GM18867 (cell line): Measurements from ENCODE around the gene PRRG1.
"Not testable (repeated sequence)": the region's sequence is repeated elsewhere in the genome, so short reads cannot be mapped to it uniquely, and the experiment has no call there.

ENCODE experiments used
- ATAC-seq: cut with Tn5 transposase; IDR thresholded peaks from one replicate; pipeline ENCODE4 v1.9.1; 2021; ENCODE audit warnings: mild to moderate bottlenecking, moderate library complexity; ENCODE audit not compliant: unreplicated experiment

PRRG1 gene

DNA sequence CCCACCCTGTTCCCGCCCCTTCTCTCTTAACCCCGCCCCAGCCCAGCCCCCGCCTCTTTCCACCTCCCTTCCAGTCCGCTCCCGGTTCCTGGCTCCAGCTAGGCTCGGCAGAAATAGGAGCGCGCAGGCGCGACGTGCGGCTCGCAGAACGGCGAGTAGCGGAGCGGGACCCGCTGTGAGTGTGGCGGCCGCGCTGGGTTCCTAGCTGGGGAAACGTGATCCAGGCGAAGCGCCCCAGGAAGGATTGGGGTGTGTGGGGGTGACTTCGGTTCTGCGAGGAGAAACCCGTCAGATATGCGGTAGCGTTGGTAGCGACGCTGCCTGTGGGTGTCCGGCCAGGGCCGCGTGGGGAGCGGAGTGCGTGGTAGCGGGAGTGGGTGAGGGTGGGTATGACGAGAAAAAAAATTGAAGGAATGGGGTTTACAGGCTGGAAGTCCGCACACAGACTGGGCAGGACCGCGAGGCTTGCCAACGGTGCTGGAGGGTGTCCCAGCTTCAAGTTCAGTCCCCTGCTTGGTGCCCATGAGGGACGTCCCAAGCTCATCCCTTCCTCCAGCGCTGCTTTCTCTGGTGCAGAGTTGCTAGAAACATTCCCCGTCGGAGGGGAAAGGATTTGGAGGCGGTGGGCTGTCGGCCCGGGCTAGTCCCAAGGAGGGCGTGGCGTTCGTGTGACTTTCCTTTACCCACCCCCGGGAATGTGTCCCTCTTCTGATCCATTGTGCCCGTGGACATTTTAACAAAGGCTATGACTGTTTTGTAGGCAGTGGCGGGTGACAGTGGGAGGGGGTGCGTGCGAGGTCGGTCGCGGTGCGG lies at the start of gene PRRG1:
Gene PRRG1 (plus strand): TSS at position 144 of the 813 bp plus-strand sequence. CDS start 56,886 bp downstream, outside the sequence.
- no peak for ATAC-seq

DNA sequence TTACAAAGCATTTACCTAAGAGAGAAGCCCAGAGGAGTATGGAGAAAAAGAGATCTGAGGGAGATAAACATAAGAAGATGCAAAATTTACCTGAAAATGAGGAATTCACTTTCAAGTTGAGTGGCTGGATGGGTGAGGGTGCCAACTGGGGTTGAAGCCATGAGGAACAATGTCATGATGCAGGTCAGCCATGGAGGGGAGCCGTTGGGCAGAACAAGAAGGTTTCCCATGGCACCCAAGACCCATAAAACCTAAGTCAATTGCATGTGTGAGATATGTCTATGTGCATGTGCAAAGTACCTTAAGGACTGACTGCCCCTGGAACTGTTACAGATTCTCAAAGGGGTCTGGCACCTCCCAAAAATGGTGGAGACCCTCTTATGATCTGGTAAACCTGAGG lies 46.6 kb upstream of the PRRG1 start:
- ATAC-seq = no peak

DNA sequence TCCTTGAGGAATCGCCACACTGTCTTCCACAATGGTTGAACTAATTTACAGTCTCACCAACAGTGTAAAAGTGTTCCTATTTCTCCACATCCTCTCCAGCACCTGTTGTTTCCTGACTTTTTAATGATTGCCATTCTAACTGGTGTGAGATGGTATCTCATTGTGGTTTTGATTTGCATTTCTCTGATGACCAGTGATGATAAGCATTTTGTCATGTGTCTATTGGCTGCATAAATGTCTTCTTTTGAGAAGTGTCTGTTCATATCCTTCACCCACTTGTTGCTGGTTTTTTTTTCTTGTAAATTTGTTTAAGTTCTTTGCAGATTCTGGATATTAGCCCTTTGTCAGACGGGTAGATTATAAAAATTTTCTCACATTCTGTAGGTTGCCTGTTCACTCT lies 43.9 kb upstream of the PRRG1 start:
- ATAC-seq = not testable (repeated sequence)

DNA sequence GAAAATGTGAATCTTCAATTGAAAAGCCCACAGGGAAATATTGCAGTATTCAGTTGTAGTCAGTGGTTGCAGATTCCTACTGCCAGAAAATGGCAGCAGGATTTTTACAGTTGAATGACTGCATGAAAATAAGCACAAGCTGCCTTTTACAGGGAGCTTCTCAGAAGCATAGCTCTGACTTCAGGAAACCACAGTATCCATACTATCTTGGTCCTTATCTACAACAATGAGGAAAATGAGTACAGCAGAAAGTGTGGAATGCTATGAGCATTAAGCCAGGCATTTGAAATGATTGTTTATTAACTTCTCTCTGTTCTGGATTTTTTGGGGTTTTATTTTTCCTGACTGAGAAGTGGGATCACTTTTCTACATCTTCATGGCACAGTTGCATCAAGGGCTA lies 34.6 kb upstream of the PRRG1 start:
- ATAC-seq = no peak

DNA sequence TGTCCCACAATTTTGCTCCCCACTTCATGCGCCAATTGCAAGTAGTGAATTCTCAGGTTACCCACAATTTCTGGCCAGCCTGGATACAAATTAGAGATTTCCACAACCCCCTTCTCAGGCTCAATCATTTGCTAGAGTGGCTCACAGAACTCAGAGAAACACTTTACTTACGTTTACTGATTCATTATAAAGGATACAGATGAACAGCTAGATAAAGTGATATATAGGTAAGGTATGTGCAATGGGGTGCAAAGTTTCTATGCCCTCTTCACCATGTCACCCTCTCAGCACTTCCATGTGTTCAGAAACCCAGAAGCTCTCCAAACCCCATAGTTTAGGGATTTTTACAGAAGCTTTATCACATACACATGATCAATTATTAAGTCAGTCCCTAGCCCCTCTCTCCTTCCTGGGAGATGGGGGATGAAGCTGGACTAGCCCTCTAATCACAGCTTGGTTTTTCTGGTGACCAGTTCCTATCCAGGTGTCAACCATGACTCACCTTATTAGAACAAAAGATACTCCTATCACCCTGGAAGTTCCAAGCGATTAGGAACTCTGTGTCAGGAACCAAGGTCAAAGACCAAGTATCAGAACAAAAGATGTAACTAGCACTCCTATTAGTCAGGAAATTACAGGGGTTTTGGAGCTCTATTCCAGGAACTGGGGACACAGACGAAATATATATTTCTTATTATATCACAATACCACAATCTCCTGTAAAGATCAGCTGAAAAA lies 33.5 kb upstream of the PRRG1 start:
- no peak for ATAC-seq

DNA sequence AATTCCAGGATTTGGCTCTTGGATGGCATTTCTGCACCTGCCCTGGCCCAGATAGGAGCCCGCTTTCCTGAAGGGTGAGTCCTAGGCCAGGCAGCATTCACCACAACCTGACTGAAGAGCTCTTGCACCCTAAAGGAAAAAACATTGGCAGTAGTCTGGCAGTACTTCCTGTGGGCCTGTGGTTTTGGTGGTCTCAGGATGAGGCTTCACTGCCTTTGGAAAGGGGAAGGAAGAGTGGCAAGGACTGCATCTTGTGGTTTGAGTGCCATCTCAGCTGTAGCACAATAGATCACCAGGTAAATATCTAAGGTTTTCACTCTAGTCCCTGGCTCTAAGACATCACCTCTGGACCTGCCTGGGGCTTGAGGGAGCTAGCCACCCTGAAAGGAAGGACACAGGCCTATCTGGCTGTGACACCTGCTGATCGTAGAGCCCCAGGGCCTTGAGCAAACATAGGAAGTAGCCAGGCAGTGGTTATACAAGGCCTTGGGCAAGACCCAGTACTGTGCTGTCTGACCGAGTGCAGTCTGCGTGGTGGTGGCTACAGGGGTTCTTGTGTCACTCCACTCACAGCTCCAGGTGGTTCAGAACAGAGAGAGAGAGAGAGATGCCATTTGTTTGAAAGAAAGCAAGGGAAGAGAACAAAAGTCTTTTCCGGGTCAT lies 28.5 kb upstream of the PRRG1 start:
- no peak for ATAC-seq

DNA sequence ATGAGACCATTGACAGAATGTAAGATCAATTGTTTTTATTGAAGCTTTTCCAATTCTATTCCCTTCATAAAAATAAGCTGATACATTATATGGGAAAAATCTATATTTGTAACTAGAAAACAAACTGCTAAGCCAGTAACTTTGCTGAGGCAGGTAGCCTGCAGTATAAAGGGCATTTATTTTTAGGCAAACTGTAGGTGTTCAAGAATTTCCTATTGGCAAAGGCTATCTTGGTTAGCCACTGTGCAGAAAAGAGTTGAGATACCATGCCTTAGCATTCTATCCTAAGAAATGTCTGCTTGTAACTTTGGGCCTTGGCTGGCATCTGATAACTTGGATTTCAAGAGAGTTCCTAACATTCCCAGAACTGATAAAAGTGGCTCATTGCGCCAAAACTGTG lies 18.5 kb upstream of the PRRG1 start:
- ATAC-seq = no peak

DNA sequence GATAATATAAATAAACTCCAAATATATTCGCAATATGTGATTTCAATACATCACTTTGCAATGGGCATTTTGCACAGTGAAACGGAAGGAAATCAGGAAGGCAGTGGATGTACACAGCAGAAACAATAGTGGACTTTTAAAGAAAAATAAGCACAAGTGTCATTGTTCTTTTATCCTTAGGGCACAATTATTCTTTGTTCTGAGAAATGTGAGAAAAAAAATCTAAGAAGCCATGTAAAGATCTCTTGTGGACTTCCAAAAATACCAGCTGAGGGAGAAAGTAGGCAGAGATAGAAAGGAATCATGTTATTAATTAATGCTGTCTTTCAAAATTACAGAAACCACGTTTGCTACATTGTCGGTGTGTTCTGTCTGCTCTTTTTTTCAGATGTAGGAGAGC lies 17.6 kb upstream of the PRRG1 start:
- no peak for ATAC-seq

DNA sequence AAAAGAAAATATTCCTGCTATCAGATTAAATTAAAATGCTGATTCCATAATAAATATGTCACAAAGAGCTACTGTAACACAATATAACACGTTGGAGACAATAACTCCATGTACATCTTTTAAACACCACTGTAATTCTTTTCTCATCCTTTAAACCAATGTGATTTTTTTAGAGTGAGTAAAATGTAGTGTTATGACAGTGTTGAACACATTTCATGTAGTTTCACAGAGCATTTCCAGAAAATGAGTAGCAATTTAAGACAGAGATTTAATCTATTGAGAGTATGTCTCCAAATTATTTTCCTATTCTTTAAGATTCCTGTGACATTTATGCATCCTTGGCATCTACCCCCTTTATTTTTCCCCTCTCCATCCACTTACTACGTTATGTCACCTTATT lies 17.1 kb upstream of the PRRG1 start:
- no peak for ATAC-seq

DNA sequence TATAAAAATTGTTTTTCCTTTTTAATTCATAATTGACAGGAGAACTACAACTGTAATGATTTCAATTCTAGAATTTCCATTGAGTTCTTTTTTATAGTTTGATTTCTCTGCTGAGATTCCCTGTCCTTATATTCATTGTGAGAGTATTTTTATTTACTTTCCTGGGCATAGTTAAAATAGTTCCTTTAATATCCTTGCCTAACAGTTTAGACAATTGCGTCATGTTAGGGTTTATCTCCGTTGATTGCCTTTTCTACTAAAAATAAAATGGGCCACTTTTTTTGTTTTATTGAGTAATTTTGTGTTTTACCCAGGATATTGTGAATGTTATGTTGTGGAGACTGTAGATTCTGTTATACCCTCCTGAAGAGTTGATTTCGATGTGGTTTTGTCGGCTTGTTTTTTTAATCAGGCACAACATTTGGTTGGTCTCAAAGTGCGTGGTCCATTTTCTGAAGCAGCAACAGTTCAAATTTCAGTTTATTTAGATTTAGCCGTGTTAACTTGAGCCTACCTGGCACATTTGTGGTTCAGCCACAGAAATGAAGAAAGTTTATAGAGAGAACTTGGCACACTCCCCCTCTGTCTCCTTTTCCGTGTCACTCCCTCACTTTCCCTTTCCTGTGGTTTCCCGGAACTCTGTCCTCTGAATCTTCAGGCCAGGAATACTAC lies 16.0 kb upstream of the PRRG1 start:
- ATAC-seq = no peak

DNA sequence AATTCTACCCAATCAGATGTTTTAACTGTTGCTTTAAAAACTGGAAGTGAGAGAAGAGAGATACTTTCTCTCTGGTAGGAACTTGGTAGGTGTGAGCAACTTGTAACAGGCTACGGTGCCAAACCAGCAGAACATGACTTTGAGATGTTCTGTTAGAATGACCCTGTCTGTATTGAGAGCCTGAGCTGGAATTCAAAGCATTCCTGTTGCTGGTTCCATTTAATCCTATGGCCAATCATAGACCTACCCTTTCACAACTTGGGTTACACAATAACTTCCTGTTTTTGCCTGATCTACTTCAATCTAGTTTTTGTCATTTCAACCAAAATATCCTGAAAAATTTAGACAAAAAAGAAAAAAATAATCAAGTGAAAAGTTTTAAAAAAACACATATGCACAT lies 1.7 kb upstream of the PRRG1 start:
- ATAC-seq = no peak

DNA sequence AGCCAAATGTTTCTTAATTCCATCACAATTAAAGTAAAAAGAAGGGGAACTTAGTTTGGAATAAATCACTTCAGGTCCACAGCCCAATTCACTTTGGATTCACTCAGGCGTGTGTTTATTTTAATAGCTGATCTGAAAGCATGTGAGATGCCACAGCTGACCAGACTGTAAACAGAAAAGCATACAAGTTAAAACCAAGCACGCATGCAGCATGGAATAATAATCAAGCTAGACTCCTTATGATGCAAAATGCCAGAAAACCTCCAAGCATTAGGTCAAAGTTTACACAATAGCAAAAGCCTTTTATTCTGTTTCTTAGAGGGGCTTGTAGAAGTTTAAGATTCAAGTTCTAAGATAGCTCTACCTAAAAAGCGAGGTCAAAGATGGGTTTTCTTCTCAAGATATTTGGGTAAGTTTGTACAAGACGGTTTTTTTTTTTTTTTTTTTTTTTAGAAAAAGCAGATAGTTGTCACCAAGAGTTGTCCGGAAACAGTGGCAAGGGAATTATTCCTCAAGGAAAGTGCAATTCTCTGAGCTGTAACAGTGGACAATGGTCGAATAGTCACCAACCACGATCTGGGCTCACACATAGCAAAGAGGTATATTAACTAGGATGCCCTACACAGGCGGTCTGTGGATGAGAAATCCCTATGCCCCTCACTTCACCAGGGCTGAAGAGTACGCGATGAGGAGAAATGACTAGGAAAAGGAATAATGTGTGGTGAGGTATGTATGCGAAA lies 763 bp upstream of the PRRG1 start:
- no peak for ATAC-seq

DNA sequence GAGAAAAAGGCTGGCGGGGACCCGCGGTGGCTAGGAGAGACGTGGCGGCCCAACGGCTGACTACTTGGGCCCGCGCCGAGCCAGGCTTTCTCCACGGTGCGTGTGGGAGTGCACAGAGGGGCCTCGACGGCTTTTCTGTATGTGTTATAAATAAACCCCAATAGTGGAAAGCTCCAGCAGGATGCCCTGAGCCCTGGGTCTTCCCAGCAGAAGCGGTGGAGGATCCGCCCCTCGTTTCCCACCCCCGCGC lies 268 bp upstream of the PRRG1 start:
- no peak for ATAC-seq

DNA sequence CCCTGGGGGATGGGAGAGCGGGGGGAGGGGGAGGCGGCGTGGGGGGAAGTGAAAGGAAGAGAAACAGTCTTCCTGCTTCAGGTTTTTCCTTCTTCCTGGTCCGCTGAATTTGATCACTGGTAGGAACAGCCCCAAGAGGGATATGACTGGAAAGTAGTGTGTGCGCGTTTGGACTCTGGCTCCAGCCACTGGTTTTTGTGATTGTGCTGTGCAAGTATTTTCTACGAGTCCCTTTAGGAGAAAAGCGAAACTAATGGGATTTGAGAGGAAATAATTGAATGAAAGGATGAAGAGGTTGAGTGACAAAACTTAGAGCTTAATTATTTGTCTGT lies 836 bp downstream of the PRRG1 start:
- no peak for ATAC-seq

DNA sequence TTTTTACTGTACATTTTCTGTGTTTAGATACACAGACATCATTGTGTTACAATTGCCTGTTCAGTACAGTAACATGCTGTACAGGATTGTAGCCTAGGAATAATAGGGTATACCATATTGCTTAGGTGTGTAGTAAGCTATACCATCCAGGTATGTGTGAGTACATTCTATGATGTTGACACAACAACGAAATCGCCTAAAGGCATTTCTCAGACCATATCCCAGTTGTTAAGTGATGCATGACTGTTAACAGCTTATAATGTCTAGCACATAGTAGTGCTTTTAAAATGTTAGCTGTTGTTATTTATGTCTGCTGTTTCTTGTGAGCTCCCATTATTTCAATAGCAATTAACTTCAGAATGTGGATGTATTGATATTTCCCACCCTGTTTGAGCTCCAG lies 4.5 kb downstream of the PRRG1 start:
- ATAC-seq = no peak

DNA sequence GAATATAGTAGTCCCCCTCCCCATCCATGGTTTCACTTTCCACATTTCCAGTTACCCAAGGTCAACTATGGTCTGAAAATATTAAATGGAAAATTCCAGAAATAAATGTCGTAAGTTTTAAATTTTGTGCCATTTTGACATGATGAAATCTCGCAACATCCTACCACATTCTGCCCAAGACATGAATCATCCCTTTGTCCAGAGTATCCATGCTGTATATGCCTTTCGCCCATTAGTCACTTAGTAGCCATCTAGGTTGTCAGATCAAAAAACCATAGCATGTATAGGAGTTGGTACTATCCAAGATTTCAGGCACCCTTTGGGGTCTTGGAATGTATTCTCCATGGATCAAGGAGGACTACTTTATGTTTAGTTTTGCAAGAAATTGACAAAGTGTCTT lies 8.3 kb downstream of the PRRG1 start:
- ATAC-seq = no peak

DNA sequence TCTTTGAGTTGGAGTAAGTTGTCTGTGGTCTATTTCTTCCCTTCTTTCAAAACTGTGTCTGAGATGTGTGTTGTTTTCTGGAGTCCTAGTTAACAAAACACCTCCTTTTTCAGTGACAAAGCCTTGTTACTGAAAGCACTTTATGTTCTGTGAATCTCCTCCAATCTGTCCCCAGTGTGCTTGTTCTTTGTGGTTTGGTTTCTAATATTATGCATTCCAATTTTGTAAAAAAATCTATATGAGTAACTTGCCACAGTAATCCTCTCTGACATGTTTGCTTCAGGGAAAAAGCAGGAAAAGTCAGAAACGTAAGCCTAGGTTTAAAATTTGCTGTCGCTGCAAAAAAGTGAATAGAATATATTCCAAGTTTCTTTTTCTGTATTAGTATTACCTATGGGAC lies 12.4 kb downstream of the PRRG1 start:
- ATAC-seq = no peak

DNA sequence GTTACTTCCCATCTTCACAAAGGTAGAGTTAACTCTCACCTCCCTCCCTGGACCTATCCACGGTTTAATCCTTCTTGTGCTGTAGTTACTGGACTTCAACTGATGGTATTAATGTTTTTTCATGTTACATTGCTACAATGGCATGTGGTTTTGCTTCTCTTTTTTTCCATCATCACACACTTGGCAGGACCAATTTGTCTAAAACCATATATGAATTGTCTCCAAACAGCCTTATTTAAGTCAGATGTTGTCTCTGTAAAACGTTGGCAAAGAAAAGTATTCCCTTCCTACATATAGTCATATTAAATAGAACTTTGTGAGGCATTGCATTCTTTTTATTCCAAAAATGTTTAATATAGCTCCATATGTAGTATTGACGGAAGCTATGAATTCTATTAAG lies 15.5 kb downstream of the PRRG1 start:
- ATAC-seq = no peak

DNA sequence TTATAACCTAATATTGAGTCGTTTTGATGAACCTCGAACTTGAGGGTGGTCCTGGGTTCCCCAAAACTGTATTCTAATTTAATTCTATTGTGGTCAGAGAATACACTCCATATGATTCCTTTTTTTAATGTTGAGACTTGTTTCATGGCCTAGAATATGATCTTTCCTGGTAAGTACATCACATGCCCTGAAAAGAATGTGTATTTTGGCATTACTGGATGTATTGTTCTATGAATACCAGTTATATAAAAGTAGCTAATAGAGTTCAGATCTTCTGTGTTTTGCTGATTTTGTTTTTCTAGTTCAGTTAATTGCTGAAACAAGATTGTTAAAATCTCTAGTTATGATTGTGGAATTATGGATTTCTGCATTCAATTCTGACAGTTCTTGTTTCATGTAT lies 18.8 kb downstream of the PRRG1 start:
- no peak for ATAC-seq

DNA sequence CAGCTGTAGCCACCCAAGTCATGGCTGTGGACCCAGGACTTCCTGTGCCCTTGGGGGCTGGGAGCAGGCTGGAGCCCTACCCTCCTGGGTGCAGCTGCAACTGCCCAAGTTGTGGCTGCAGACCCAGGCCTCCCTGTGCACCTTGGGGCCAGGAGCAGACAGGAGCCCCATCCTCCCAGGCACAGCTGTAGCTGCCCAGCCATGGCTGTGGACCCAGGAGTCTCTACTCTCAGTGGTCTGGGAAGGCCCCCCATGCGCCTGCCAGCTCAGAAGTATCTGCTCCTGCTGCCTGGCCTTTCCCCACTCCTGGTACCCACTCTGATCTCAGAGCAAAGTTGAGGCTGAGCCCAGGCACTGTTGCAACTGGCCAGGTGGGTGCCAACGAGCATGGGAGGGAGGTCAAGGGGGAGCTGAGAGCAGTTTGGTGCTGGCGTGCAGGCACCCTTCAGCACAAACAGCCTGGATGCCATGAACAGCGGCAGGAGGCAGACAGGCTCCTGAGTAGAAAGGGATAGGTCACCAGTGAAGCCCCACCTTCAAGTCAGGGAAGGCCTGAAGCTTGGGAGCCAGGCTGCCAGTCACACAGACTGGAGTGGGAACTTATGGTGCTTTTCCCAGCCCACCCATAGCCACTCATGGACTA lies 21.5 kb downstream of the PRRG1 start:
- no peak for ATAC-seq

DNA sequence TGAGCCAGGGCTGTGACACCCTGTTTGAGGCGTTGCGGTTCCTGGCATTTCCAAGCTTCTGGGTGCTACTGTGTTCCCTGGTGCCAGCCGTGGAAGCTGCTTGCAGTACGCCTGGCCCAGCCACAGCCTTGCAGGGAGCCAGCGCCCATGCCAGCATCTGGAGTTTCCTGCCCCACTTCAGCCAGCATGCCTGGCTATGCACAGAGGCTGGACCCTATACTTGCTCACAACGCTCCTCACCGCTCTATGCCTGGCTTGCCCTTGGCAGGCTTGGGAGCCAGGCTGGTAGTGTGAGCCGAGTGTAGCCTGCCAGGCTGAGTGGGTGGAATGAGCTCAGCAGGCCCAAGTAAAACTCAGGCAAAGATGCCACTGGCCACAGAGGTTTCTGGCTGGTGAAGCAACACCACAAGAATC lies 22.4 kb downstream of the PRRG1 start:
- no peak for ATAC-seq
